RWPE2 (cell line): ENCODE results near the gene SLC25A21.

ENCODE experiments used
- ATAC-seq: fragments of 200-7000 bp; cut with Tn5 transposase; 3 replicates; pipeline ENCODE4 v1.9.1; 2021; ENCODE audit warnings: low read depth
- DNase-seq: peaks from one replicate; pipeline ENCODE4 v3.0.0-alpha.2; 2020; ENCODE audit warnings: low spot score
- H3K27ac ChIP-seq: fragments of 450-650 bp; 2 replicates; pipeline ENCODE4 v1.5.1; 2017; ENCODE audit warnings: mild to moderate bottlenecking; ENCODE audit not compliant: poor library complexity, severe bottlenecking
- H3K27me3 ChIP-seq: fragments of 250-450 bp; sonication (Bioruptor Pico); 2 replicates; pipeline ENCODE4 v1.5.1; 2021; ENCODE audit warnings: mild to moderate bottlenecking, moderate library complexity; ENCODE audit not compliant: insufficient read depth, poor library complexity, severe bottlenecking
- H3K36me3 ChIP-seq: fragments of 250-450 bp; sonication (Bioruptor Pico); 2 replicates; pipeline ENCODE4 v1.5.1; 2020; ENCODE audit warnings: low read depth, mild to moderate bottlenecking, moderate library complexity
- H3K4me1 ChIP-seq: fragments of 250-450 bp; sonication (Bioruptor Pico); 2 replicates; pipeline ENCODE4 v1.5.1; 2021; ENCODE audit warnings: mild to moderate bottlenecking, moderate library complexity; ENCODE audit not compliant: insufficient read depth, poor library complexity, severe bottlenecking
- H3K4me3 ChIP-seq: fragments of 250-450 bp; sonication (Bioruptor Pico); 2 replicates; pipeline ENCODE4 v1.5.1; 2021; ENCODE audit warnings: mild to moderate bottlenecking, moderate library complexity; ENCODE audit not compliant: severe bottlenecking
- H3K9me3 ChIP-seq: fragments of 250-450 bp; sonication (Bioruptor Pico); 2 replicates; pipeline ENCODE4 v1.5.1; 2021; ENCODE audit warnings: mild to moderate bottlenecking, moderate library complexity; ENCODE audit not compliant: severe bottlenecking
- TF ChIP-seq, protein P1 (sequence below): fragments of 450-650 bp; IDR thresholded peaks from one replicate; pipeline ENCODE4 v1.5.1; 2017; ENCODE audit warnings: mild to moderate bottlenecking, moderate library complexity; ENCODE audit not compliant: poor library complexity, severe bottlenecking

The SLC25A21 gene

GRCh38 chr14:36717363-36717762, 455.0 kb downstream of the SLC25A21 start:
- H3K27me3 ChIP-seq = no peaks in the 10 kb centered on the region
- TF ChIP-seq, protein P1, sequence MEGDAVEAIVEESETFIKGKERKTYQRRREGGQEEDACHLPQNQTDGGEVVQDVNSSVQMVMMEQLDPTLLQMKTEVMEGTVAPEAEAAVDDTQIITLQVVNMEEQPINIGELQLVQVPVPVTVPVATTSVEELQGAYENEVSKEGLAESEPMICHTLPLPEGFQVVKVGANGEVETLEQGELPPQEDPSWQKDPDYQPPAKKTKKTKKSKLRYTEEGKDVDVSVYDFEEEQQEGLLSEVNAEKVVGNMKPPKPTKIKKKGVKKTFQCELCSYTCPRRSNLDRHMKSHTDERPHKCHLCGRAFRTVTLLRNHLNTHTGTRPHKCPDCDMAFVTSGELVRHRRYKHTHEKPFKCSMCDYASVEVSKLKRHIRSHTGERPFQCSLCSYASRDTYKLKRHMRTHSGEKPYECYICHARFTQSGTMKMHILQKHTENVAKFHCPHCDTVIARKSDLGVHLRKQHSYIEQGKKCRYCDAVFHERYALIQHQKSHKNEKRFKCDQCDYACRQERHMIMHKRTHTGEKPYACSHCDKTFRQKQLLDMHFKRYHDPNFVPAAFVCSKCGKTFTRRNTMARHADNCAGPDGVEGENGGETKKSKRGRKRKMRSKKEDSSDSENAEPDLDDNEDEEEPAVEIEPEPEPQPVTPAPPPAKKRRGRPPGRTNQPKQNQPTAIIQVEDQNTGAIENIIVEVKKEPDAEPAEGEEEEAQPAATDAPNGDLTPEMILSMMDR = no peak
- ATAC-seq (no peak), DNase-seq (no peak)
- H3K27ac ChIP-seq = no peak overlapping the region
- H3K4me3 ChIP-seq = no peak overlapping the region
- H3K4me1 ChIP-seq = no peaks in the 10 kb centered on the region
- H3K36me3 ChIP-seq = no peaks in the 10 kb centered on the region
- H3K9me3 ChIP-seq = no peaks in the 10 kb centered on the region

GRCh38 chr14:36716614-36717184, 455.7 kb downstream of the SLC25A21 start:
- H3K27me3 ChIP-seq = no peaks in the 10 kb centered on the region
- TF ChIP-seq, protein P1 = no peak
- DNase-seq (no peak), ATAC-seq (no peak)
- H3K9me3 ChIP-seq = no peaks in the 10 kb centered on the region
- no peaks in the 10 kb centered on the region for H3K4me1 ChIP-seq
- H3K36me3 ChIP-seq = no peaks in the 10 kb centered on the region
- no peak overlapping the region for H3K4me3 ChIP-seq
- no peak overlapping the region for H3K27ac ChIP-seq

GRCh38 chr14:36713960-36714703, 458.3 kb downstream of the SLC25A21 start:
- ATAC-seq = no peak
- Histone ChIP-seq H3K27ac (no peak overlapping the region), H3K4me3 (no peak overlapping the region), H3K36me3 (no peaks in the 10 kb centered on the region), H3K4me1 (no peaks in the 10 kb centered on the region), H3K27me3 (no peaks in the 10 kb centered on the region), H3K9me3 (no peaks in the 10 kb centered on the region)
- DNase-seq = no peak
- TF ChIP-seq, protein P1 = no peak

GRCh38 chr14:36707570-36707969, 464.8 kb downstream of the SLC25A21 start:
- no peaks in the 10 kb centered on the region for H3K36me3 ChIP-seq
- no peak for ATAC-seq
- DNase-seq = no peak
- H3K27me3 ChIP-seq = no peaks in the 10 kb centered on the region
- H3K27ac ChIP-seq = no peak overlapping the region
- H3K4me3 ChIP-seq = no peak overlapping the region
- no peaks in the 10 kb centered on the region for H3K9me3 ChIP-seq
- H3K4me1 ChIP-seq = no peaks in the 10 kb centered on the region
- TF ChIP-seq, protein P1 = no peak

- no peak for DNase-seq
- Histone ChIP-seq H3K9me3 (no peaks in the 10 kb centered on the region), H3K27me3 (no peaks in the 10 kb centered on the region), H3K27ac (no peak overlapping the region), H3K4me3 (no peak overlapping the region), H3K4me1 (no peaks in the 10 kb centered on the region), H3K36me3 (no peaks in the 10 kb centered on the region)
- ATAC-seq = no peak
- TF ChIP-seq, protein P1 = no peak
Observed at GRCh38 chr14:36702474-36702873, 469.9 kb downstream of the SLC25A21 start.
